Measurements from ENCODE around the gene MBD2. TPM values are rescaled to one million over a fixed set of nuclear protein-coding genes. Genes with fewer than 3 reads are reported as not detected.

The MBD2 gene
- total RNA-seq, 6 donors from 2014 or later, result 28.7 to 106 (median 52.8) TPM

GRCh38 chr18:54140641-54141040 lies 83.8 kb downstream of the MBD2 start:
- Histone ChIP-seq H3K27me3 (no peaks in the 10 kb centered on the region), H3K9me3 (peaks cover 0 to 13% (median 0%) of the 10 kb centered on the region in 4 donors), H3K4me3 (no peak overlapping the region), H3K36me3 (no peaks in the 10 kb centered on the region), H3K4me1 (no peaks in the 10 kb centered on the region), H3K27ac (no peak overlapping the region)
- TF ChIP-seq POLR2A (IDR thresholded peaks at IDR 0.05) (no peak), CTCF (IDR thresholded peaks at IDR 0.05) (no peak), POLR2AphosphoS5 (IDR thresholded peaks at IDR 0.05) (no peak), EP300 (IDR thresholded peaks at IDR 0.05) (no peak)
- DNase-seq (no peak), ATAC-seq (ENCODE audit: low FRiP score in 2 of 2) (no peak)
- WGBS, 2 donors, result 36 to 52% methylated on average over 1 of the region's 1 CpG

GRCh38 chr18:54135216-54135615 lies 89.3 kb downstream of the MBD2 start:
- Histone ChIP-seq H3K27ac (no peak overlapping the region), H3K9me3 (peaks cover 0 to 13% (median 0%) of the 10 kb centered on the region in 4 donors), H3K27me3 (no peaks in the 10 kb centered on the region), H3K36me3 (no peaks in the 10 kb centered on the region), H3K4me3 (no peak overlapping the region), H3K4me1 (no peaks in the 10 kb centered on the region)
- ATAC-seq (ENCODE audit: low FRiP score in 2 of 2) (no peak), DNase-seq (no peak)
- no peak for TF ChIP-seq POLR2A (IDR thresholded peaks at IDR 0.05)
- no peak for TF ChIP-seq EP300 (IDR thresholded peaks at IDR 0.05)
- TF ChIP-seq POLR2AphosphoS5 (IDR thresholded peaks at IDR 0.05), result no peak
- TF ChIP-seq CTCF (IDR thresholded peaks at IDR 0.05), result no peak
- 86 to 92% methylated on average over 3 of the region's 3 CpGs for WGBS, 2 donors

GRCh38 chr18:54134053-54134452 lies 90.4 kb downstream of the MBD2 start:
- ATAC-seq (ENCODE audit: low FRiP score in 2 of 2) (no peak), DNase-seq (no peak)
- Histone ChIP-seq H3K27me3 (no peaks in the 10 kb centered on the region), H3K36me3 (no peaks in the 10 kb centered on the region), H3K27ac (no peak overlapping the region), H3K9me3 (peaks cover 0 to 6% (median 0%) of the 10 kb centered on the region in 4 donors), H3K4me3 (no peak overlapping the region), H3K4me1 (no peaks in the 10 kb centered on the region)
- TF ChIP-seq CTCF (IDR thresholded peaks at IDR 0.05) (no peak), POLR2A (IDR thresholded peaks at IDR 0.05) (no peak), POLR2AphosphoS5 (IDR thresholded peaks at IDR 0.05) (no peak), EP300 (IDR thresholded peaks at IDR 0.05) (no peak)

DNA sequence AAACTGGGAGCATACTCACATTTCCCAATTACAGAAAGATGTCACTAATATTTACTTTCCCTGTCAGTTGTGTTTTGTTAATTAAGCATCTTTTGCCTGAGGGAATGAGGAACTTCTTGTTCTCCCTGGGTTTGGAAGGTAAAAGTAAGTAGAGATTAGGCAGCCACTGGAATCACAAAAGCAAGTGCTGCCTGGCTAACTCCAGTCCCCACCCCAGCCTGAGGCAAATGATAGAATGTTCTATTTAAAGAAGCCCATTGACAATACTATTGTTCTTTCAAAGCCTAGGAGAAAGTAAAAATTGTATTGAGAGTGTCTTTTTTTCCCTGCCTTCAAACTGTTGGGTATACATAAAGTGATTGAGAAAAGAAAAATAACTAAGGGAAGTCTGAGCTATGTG lies 93.8 kb downstream of the MBD2 start:
- Histone ChIP-seq H3K9me3 (no peaks in the 10 kb centered on the region), H3K27me3 (no peaks in the 10 kb centered on the region), H3K4me1 (no peaks in the 10 kb centered on the region), H3K4me3 (no peak overlapping the region), H3K36me3 (no peaks in the 10 kb centered on the region), H3K27ac (no peak overlapping the region)
- ATAC-seq (ENCODE audit: low FRiP score in 2 of 2) (no peak), DNase-seq (no peak)
- TF ChIP-seq POLR2A (IDR thresholded peaks at IDR 0.05), result no peak
- no peak for TF ChIP-seq POLR2AphosphoS5 (IDR thresholded peaks at IDR 0.05)
- TF ChIP-seq EP300 (IDR thresholded peaks at IDR 0.05), result no peak
- no peak for TF ChIP-seq CTCF (IDR thresholded peaks at IDR 0.05)

GRCh38 chr18:54130177-54130576 lies 94.3 kb downstream of the MBD2 start:
- Histone ChIP-seq H3K4me3 (no peak overlapping the region), H3K27ac (no peak overlapping the region), H3K27me3 (no peaks in the 10 kb centered on the region), H3K36me3 (no peaks in the 10 kb centered on the region), H3K9me3 (no peaks in the 10 kb centered on the region), H3K4me1 (no peaks in the 10 kb centered on the region)
- no peak for DNase-seq
- TF ChIP-seq POLR2A (IDR thresholded peaks at IDR 0.05) (no peak), EP300 (IDR thresholded peaks at IDR 0.05) (no peak), POLR2AphosphoS5 (IDR thresholded peaks at IDR 0.05) (no peak), CTCF (IDR thresholded peaks at IDR 0.05) (no peak)
- ATAC-seq (ENCODE audit: low FRiP score in 2 of 2), result no peak
